HL-60 (cell line): ENCODE measurements around the gene SOAT1.

ENCODE experiments used
- DNase-seq, 2 experiments: peaks; one replicate each; pipeline ENCODE4 v3.0.0-alpha.2; 2010 to 2020; ENCODE audit warnings: low read depth in 1 of 2, low spot score in 1 of 2
- H3K27ac ChIP-seq: fragments of 250-450 bp; sonication (Bioruptor Pico); replicated peaks from 2 replicates; pipeline ENCODE4 v1.5.1; 2020; ENCODE audit warnings: mild to moderate bottlenecking, moderate library complexity
- H3K27me3 ChIP-seq: fragments of 250-450 bp; sonication (Bioruptor Pico); 2 replicates; pipeline ENCODE4 v1.5.1; 2021; ENCODE audit warnings: mild to moderate bottlenecking, moderate library complexity; ENCODE audit not compliant: insufficient read depth, poor library complexity, severe bottlenecking
- H3K4me3 ChIP-seq: replicated peaks from 2 replicates; pipeline ENCODE4 v1.5.1; 2011; ENCODE audit warnings: mild to moderate bottlenecking, control low read depth, low read length; ENCODE audit not compliant: insufficient read depth
- GABPA ChIP-seq: IDR thresholded peaks from 2 replicates; pipeline ENCODE4 v1.6.1; 2012; ENCODE audit warnings: low read depth
- POLR2AphosphoS5 ChIP-seq: IDR thresholded peaks from 2 replicates; pipeline ENCODE4 v1.6.1; 2012; ENCODE audit warnings: low read depth
- REST ChIP-seq: IDR thresholded peaks from 2 replicates; pipeline ENCODE4 v1.6.1; 2012; ENCODE audit warnings: low read depth; ENCODE audit not compliant: insufficient replicate concordance
- SPI1 ChIP-seq: IDR thresholded peaks from 2 replicates; pipeline ENCODE4 v1.6.1; 2012; ENCODE audit warnings: low read depth, mild to moderate bottlenecking, borderline replicate concordance
- TF ChIP-seq, protein P1 (sequence below): IDR thresholded peaks from one replicate; pipeline ENCODE4 v1.5.1; 2011; ENCODE audit warnings: low read length, control low read depth, inconsistent platforms; ENCODE audit not compliant: insufficient read depth

Gene SOAT1

GRCh38 chr1:179297105-179297378 is 3.4 kb downstream of the SOAT1 start:
- TF ChIP-seq REST = no peak
- Histone ChIP-seq H3K27ac (no peak overlapping the region), H3K4me3 (no peak overlapping the region), H3K27me3 (no peaks in the 10 kb centered on the region)
- DNase-seq = no peak

DNA sequence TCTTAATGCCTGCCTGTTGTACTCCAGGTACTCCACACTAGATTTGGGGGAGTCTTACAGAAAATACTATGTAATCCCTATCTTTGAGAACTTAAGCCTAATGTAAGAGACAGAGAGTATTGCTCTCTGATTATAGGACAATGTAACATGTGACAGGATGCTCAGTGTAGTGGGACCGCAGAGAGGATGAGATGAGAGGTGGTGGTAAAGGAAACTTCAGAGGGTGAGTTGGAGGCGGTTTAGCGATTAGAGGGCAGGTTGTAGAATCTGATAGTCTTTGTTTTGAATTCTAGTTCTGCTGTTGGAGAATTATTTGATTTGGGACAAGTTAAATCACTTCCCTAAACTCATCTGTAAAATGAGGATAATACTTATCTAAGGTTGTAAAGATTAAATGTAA is 5.4 kb downstream of the SOAT1 start:
- DNase-seq = no peak
- Histone ChIP-seq H3K27ac (no peak overlapping the region), H3K27me3 (no peaks in the 10 kb centered on the region), H3K4me3 (no peak overlapping the region)
- TF ChIP-seq, protein P1, sequence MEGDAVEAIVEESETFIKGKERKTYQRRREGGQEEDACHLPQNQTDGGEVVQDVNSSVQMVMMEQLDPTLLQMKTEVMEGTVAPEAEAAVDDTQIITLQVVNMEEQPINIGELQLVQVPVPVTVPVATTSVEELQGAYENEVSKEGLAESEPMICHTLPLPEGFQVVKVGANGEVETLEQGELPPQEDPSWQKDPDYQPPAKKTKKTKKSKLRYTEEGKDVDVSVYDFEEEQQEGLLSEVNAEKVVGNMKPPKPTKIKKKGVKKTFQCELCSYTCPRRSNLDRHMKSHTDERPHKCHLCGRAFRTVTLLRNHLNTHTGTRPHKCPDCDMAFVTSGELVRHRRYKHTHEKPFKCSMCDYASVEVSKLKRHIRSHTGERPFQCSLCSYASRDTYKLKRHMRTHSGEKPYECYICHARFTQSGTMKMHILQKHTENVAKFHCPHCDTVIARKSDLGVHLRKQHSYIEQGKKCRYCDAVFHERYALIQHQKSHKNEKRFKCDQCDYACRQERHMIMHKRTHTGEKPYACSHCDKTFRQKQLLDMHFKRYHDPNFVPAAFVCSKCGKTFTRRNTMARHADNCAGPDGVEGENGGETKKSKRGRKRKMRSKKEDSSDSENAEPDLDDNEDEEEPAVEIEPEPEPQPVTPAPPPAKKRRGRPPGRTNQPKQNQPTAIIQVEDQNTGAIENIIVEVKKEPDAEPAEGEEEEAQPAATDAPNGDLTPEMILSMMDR = no peak
- TF ChIP-seq SPI1 = no peak
- TF ChIP-seq REST = no peak
- no peak for TF ChIP-seq POLR2AphosphoS5
- TF ChIP-seq GABPA = no peak

DNA sequence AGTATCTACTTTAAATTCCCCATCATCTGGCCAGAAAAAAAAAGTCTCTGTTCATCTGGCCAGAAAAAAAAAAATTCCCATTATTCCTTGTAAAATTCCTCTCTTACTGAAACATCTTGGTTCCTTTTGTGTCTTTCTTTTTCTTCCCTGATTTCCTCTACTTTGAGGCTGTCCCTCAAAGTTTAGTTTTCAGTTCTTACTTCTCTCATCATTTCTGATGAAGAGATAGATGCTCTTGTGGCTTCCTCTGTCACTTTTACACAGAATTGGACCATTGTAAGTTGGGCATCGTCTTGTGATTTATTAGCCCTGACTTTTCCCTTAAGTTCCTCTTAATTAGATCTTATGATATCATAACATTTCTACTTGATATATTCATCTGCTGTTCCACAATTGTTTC is 6.5 kb downstream of the SOAT1 start:
- no peak for TF ChIP-seq GABPA
- H3K27ac ChIP-seq = no peak overlapping the region
- H3K27me3 ChIP-seq = no peaks in the 10 kb centered on the region
- DNase-seq = no peak
- no peak overlapping the region for H3K4me3 ChIP-seq

DNA sequence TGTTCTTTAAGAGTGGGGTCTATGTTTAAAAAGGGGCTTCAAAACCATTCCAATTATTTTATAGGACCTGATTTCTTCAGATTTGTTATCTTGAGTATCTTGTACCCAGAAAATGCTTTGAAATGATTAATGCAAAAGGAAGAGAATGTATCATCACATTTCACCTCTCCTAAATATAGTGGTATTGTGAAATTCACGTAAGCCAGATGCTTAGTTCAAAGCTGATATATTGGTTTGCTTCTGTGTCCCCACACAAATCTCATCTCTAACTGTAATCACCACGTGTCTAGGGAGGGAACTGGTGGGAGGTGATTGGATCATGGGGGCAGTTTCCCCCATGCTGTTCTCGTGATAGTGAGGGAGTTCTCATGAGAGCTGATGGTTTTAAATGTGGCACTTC is 8.5 kb downstream of the SOAT1 start:
- H3K27me3 ChIP-seq = no peaks in the 10 kb centered on the region
- no peak for DNase-seq
- no peak overlapping the region for H3K27ac ChIP-seq
- TF ChIP-seq REST (no peak), POLR2AphosphoS5 (no peak), SPI1 (no peak), GABPA (no peak)
- TF ChIP-seq, protein P1 = no peak
- H3K4me3 ChIP-seq = no peak overlapping the region
